ENCODE results near the gene TENM4.

DNA sequence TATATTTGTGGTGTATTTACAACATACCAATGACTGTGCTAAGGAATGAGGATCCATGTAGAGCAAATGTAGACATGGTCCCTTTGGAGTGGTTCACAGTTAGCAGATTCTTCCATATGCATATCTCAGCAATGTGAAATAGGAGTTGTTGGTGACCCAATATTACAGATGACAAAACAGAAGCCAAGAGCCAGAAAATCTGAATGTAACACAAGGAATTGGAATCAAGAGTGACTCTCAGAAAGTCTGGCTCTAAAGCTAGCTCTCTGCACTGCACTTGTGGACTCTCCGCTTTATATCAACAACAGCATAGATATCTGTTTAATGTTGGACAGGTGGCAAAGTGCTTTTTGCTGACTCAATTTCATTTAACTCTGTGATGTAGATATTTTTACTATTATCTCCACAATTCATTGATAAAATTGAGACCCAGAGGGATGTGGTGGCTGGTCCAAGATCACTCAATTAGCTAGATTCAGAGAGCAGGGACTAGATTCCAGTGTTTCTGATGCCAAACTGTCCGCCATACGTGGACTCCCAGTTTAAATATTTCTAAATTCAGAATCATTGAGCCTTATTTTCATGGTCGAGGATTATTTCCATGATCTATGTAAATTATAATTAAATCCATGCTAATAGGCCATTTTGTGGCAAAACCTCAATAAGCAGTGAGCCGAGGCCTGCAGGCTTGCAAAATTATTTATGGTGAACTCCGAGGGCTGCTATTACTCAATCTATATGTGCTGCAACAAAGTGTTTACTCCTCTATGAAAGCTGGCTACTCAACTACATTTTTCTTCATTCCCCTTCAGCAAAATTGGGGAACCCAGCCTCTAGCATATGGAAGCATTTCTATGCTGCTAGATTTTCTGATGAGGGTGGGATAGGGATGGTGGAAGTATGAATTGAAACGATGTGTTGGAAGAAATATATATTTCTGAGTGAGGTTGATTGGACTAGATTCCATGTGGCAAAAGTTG, 21.1 kb upstream of the TENM4 start:
- TF ChIP-seq, protein P1, sequence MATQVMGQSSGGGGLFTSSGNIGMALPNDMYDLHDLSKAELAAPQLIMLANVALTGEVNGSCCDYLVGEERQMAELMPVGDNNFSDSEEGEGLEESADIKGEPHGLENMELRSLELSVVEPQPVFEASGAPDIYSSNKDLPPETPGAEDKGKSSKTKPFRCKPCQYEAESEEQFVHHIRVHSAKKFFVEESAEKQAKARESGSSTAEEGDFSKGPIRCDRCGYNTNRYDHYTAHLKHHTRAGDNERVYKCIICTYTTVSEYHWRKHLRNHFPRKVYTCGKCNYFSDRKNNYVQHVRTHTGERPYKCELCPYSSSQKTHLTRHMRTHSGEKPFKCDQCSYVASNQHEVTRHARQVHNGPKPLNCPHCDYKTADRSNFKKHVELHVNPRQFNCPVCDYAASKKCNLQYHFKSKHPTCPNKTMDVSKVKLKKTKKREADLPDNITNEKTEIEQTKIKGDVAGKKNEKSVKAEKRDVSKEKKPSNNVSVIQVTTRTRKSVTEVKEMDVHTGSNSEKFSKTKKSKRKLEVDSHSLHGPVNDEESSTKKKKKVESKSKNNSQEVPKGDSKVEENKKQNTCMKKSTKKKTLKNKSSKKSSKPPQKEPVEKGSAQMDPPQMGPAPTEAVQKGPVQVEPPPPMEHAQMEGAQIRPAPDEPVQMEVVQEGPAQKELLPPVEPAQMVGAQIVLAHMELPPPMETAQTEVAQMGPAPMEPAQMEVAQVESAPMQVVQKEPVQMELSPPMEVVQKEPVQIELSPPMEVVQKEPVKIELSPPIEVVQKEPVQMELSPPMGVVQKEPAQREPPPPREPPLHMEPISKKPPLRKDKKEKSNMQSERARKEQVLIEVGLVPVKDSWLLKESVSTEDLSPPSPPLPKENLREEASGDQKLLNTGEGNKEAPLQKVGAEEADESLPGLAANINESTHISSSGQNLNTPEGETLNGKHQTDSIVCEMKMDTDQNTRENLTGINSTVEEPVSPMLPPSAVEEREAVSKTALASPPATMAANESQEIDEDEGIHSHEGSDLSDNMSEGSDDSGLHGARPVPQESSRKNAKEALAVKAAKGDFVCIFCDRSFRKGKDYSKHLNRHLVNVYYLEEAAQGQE (IDR thresholded peaks at IDR 0.05; ENCODE audit: borderline replicate concordance in 1 of 2, low read depth in 1 of 2, low read length in 2 of 2): no peak
- TF ChIP-seq FOSL2 (CRISPR knock-in tag; IDR thresholded peaks at IDR 0.05) (no peak), MXI1 (IDR thresholded peaks at IDR 0.05; ENCODE audit: borderline replicate concordance, low read depth, low read length) (no peak), ZNF431 (CRISPR knock-in tag; IDR thresholded peaks at IDR 0.05; ENCODE audit: borderline replicate concordance, low read depth) (no peak), ZNF276 (CRISPR knock-in tag; IDR thresholded peaks at IDR 0.05; ENCODE audit: low read depth) (no peak), ZGPAT (CRISPR knock-in tag; IDR thresholded peaks at IDR 0.05) (no peak), ETV6 (CRISPR knock-in tag; conservative IDR thresholded peaks at IDR 0.05) (no peak)
- TF ChIP-seq, protein P2, sequence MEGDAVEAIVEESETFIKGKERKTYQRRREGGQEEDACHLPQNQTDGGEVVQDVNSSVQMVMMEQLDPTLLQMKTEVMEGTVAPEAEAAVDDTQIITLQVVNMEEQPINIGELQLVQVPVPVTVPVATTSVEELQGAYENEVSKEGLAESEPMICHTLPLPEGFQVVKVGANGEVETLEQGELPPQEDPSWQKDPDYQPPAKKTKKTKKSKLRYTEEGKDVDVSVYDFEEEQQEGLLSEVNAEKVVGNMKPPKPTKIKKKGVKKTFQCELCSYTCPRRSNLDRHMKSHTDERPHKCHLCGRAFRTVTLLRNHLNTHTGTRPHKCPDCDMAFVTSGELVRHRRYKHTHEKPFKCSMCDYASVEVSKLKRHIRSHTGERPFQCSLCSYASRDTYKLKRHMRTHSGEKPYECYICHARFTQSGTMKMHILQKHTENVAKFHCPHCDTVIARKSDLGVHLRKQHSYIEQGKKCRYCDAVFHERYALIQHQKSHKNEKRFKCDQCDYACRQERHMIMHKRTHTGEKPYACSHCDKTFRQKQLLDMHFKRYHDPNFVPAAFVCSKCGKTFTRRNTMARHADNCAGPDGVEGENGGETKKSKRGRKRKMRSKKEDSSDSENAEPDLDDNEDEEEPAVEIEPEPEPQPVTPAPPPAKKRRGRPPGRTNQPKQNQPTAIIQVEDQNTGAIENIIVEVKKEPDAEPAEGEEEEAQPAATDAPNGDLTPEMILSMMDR (CRISPR knock-in tag; IDR thresholded peaks at IDR 0.05): no peak

All from HepG2 (cell line).